Subcutaneous adipose tissue (tissue), 4 donors: ENCODE measurements around the gene LHFPL5. TPM values are rescaled to one million over a fixed set of nuclear protein-coding genes. Genes with fewer than 3 reads are reported as not detected.

Experiments used
- total RNA-seq, 4 donors: library from RNA; depleted of rRNA; stranded (reverse); fragments of >200 nt; gene quantifications; one replicate each; pipeline ENCODE4 v1.1.0, GENCODE V29; 2016
- TF ChIP-seq, protein P1 (sequence below): fragments of 450-650 bp; IDR thresholded peaks from one replicate; pipeline ENCODE4 v1.5.1; 2016; ENCODE audit warnings: low read depth, mild to moderate bottlenecking, control low read depth, antibody characterized with exemption, moderate library complexity

Gene LHFPL5
- total RNA-seq, 4 donors from 2014 or later: not detected

DNA sequence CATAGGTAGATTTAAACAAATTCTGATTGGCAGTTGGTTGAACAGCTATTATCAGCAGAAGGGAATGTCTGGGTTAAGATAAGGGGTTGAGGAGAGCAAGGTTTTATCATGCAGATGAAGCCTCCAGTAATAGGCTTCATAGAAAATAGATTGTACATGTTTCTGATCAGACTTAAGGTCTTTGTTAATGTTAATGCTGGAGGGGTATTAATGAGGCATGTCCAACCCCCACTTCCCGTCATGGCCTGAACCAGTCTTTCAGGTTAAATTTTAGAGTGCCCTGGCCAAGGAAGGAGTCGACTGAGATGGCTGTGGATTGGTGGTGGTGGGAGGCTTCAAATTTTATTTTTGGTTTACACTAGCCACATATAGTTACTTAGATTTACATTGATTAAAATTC is 21.0 kb upstream of the LHFPL5 start:
- TF ChIP-seq, protein P1, sequence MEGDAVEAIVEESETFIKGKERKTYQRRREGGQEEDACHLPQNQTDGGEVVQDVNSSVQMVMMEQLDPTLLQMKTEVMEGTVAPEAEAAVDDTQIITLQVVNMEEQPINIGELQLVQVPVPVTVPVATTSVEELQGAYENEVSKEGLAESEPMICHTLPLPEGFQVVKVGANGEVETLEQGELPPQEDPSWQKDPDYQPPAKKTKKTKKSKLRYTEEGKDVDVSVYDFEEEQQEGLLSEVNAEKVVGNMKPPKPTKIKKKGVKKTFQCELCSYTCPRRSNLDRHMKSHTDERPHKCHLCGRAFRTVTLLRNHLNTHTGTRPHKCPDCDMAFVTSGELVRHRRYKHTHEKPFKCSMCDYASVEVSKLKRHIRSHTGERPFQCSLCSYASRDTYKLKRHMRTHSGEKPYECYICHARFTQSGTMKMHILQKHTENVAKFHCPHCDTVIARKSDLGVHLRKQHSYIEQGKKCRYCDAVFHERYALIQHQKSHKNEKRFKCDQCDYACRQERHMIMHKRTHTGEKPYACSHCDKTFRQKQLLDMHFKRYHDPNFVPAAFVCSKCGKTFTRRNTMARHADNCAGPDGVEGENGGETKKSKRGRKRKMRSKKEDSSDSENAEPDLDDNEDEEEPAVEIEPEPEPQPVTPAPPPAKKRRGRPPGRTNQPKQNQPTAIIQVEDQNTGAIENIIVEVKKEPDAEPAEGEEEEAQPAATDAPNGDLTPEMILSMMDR: no peak

DNA sequence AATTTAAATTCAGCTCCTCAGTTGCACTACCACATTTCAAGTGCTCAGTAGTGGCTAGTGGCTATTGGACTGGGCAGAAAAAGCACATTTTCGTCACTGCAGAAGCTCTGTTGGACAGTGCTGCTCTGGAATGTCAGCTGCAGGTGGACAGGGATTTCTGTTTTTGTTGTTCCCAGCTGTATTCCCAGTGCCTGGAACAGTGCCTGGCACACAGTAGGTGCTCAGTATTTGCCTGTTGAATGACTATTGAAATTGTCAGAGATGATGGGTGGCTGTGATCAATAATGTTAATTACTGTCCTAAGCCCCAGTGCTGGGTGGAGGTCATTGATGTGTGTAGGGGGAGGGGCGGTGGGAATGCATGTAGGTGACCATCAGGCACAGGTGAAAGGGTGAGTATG is 18.9 kb upstream of the LHFPL5 start:
- TF ChIP-seq, protein P1: no peak

GRCh38 chr6:35786810-35787209 is 18.3 kb upstream of the LHFPL5 start:
- TF ChIP-seq, protein P1: no peak

DNA sequence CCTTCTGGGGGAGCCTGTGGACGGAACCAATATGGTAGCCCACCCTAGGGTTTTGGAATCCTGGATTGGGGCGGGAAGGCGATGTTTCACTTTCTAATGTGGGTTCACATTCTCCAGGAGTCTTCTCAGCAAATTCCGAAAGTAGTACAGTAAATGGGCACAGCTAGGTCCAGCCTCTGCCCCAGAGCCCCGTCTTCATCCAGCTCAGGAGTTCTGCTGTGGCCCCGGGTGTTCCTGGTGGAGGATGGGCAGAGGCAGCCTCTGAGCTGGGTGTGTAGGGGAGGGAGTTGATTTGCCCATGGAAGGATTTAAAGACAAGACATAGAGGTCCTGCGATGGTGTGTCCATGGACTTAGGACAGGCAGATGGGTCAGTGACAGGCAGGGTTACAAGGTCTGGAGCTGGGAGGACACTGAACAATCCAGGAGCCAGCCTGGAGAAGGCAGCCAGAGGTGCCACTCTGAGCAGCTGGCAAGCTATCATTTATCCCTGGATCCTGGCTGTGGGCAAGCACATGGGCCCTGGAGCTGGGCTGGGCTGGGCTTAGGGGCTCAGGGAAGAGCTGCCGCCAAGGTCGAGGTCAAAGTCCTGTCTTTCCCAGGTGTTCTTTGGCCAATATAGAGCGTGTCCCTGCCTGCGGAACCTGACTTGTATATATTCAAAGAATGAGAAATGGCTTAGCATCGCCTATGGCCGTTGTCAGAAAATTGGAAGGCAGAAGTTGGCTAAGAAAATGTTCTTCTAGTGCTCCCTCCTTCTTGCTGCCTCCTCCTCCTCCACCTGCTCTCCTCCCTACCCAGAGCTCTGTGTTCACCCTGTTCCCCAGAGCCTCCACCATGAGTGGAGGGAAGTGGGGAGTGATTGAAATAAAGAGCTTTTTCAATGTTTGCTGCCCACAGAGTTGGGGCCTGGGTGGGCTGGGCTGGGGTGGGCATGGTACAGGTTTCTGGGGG is 17.6 kb upstream of the LHFPL5 start:
- TF ChIP-seq, protein P1: no peak

- TF ChIP-seq, protein P1: no peak
Measured at GRCh38 chr6:35788423-35788982, 16.6 kb upstream of the LHFPL5 start.

DNA sequence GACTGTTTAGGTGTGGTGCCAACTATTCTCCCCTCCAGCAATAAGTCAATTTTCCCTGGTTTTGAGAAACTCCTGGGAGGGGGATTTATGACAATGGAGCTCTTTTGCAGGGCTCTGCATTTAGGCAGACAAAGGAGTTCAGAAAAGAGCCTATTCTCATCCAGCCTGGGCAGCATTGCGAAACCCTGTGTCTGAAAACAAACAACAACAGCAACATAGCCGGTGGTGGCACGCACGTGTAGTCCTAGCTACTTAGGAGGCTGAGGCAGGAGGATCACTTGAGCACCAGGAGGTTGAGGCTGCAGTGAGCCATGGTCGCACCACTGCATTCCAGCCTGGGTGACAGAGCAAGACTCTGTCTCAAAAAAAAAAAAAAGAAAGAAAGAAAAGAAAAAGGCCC is 14.5 kb upstream of the LHFPL5 start:
- TF ChIP-seq, protein P1: no peak
